ENCODE results near the gene PEX11B. TPM values are rescaled to one million over a fixed set of nuclear protein-coding genes. Genes with fewer than 3 reads are reported as not detected.
A peak's percentile ranks its signal among the peaks of the same experiment; 100 is the strongest.

Gene PEX11B
- total RNA-seq, 3 donors from 2014 or later = 20.3 to 40.1 (median 22.0) TPM

DNA sequence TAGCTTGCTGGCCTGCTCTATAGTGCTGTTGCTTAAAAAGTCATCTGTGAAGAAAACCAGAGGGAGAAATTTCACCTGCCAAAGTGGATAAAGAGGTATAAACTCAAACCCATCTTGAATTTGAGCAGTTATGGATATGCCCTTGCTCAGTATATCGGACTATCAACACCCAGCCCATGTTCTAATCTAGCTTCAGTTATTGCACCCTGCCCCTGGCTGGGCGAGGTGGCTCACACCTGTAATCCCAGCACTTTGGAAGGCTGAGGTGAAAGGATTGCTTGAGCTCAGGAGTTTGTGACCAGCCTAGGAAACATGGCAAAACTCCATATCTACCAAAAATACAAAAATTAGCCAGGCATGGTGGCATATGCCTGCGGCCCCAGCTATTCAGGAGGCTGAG lies 26.0 kb upstream of the PEX11B start:
- H3K9me3 ChIP-seq = no peaks in the 10 kb centered on the region
- intact Hi-C loops (cut with DNase I; ENCODE audit: low total_unique reads) = no loop called here
- no peaks in the 10 kb centered on the region for H3K27me3 ChIP-seq
- H3K4me1 ChIP-seq = no peaks in the 10 kb centered on the region
- TF ChIP-seq POLR2A (IDR thresholded peaks at IDR 0.05) (no peak), CTCF (IDR thresholded peaks at IDR 0.05) (no peak), POLR2AphosphoS5 (IDR thresholded peaks at IDR 0.05) (no peak)
- H3K27ac ChIP-seq = no peak overlapping the region
- H3K4me3 ChIP-seq = no peak overlapping the region
- no peaks in the 10 kb centered on the region for H3K36me3 ChIP-seq
- DNase-seq (ENCODE audit: low spot score in 2 of 2) = no peak

DNA sequence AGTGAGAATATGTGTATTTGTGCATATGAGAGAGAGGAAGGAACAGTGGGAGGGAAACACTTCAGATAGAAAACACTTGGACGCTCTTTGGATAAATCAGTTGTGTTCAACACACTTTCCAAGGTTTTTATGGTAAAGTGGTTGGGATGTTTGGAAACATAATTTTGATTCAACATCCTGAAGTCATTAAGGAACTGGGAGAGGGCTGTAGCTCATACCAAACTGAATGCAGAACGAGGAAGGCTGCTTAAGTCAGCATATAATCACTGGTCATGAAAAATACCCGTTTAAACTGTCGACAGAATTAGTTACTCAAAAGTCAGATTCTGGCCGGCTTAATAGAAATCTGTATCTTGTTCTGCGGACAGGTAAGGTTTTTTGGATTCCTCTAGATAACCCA lies 24.4 kb upstream of the PEX11B start:
- no peak for TF ChIP-seq POLR2AphosphoS5 (IDR thresholded peaks at IDR 0.05)
- no peaks in the 10 kb centered on the region for H3K27me3 ChIP-seq
- H3K4me3 ChIP-seq = peak overlapping the region in 1 of 3 donors; percentile 8
- H3K27ac ChIP-seq = peak overlapping the region; percentile 1 to 45
- no peaks in the 10 kb centered on the region for H3K36me3 ChIP-seq
- no peaks in the 10 kb centered on the region for H3K9me3 ChIP-seq
- intact Hi-C loops (cut with DNase I; ENCODE audit: low total_unique reads) = no loop called here
- DNase-seq (ENCODE audit: low spot score in 2 of 2) = no peak
- no peaks in the 10 kb centered on the region for H3K4me1 ChIP-seq

DNA sequence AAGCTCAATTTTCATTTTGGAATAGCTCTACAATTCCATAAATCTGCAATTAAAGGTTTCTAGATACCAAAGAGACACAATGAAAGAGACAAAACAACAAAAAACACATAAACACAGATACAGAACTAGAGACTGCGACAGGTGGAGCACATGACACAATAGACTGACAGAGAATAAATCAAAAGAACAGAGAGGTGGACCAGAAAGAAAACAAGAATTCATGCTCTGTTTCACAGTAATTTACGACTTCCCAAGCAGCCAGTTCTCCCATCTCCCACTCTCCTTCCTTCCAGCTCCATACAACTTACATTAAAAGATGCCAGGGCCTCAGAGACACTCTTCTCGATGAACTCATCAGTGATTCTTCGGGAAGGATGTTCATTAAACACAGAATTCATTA lies 23.9 kb upstream of the PEX11B start:
- H3K4me3 ChIP-seq = peak overlapping the region in 1 of 3 donors; percentile 8
- no peak for DNase-seq (ENCODE audit: low spot score in 2 of 2)
- no peaks in the 10 kb centered on the region for H3K27me3 ChIP-seq
- H3K9me3 ChIP-seq = no peaks in the 10 kb centered on the region
- no peaks in the 10 kb centered on the region for H3K36me3 ChIP-seq
- H3K27ac ChIP-seq = peak overlapping the region; percentile 1 to 45
- H3K4me1 ChIP-seq = no peaks in the 10 kb centered on the region
- no peak for TF ChIP-seq CTCF (IDR thresholded peaks at IDR 0.05)
- no peak for TF ChIP-seq POLR2AphosphoS5 (IDR thresholded peaks at IDR 0.05)
- TF ChIP-seq POLR2A (IDR thresholded peaks at IDR 0.05) = no peak
- intact Hi-C loops (cut with DNase I; ENCODE audit: low total_unique reads) = no loop called here

DNA sequence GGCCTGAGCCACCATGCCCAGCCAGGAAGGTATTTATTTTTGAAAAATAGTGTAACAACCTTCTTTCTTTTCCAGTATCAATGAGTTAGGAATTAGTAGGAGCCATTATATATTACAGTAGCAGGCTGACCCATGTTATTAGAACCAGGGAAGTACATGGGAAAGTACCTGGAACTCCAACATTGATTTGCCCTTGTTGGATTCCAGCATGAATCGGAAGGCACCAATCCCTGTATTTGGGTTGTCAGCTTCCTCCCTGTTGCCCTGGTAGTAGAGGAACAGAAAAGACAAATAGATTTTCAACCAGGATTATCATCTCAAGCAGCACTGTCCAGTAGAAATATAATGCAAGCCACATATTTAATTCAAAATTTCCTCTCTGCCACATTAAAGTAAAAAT lies 18.9 kb upstream of the PEX11B start:
- no peak overlapping the region for H3K27ac ChIP-seq
- no peak for DNase-seq (ENCODE audit: low spot score in 2 of 2)
- no peak for TF ChIP-seq POLR2A (IDR thresholded peaks at IDR 0.05)
- TF ChIP-seq CTCF (IDR thresholded peaks at IDR 0.05) = no peak
- no peak for TF ChIP-seq POLR2AphosphoS5 (IDR thresholded peaks at IDR 0.05)
- H3K36me3 ChIP-seq = no peaks in the 10 kb centered on the region
- H3K9me3 ChIP-seq = no peaks in the 10 kb centered on the region
- intact Hi-C loops (cut with DNase I; ENCODE audit: low total_unique reads) = no loop called here
- H3K4me1 ChIP-seq = no peaks in the 10 kb centered on the region
- no peak overlapping the region for H3K4me3 ChIP-seq
- H3K27me3 ChIP-seq = no peaks in the 10 kb centered on the region

- intact Hi-C loops (cut with DNase I; ENCODE audit: low total_unique reads) = no loop called here
These were observed 17.7 kb upstream of the PEX11B start for GRCh38 chr1:145936247-145936646.

More at GRCh38 chr1:145936247-145936646, 17.7 kb upstream of the PEX11B start:
- peak overlapping the region; percentile 67 to 68 for H3K27ac ChIP-seq
- H3K27me3 ChIP-seq = no peaks in the 10 kb centered on the region
- H3K4me3 ChIP-seq = no peak overlapping the region
- DNase-seq (ENCODE audit: low spot score in 2 of 2) = peak in 1 of 2 donors; percentile 61
- H3K36me3 ChIP-seq = no peaks in the 10 kb centered on the region
- H3K9me3 ChIP-seq = no peaks in the 10 kb centered on the region
- H3K4me1 ChIP-seq = no peaks in the 10 kb centered on the region
- TF ChIP-seq POLR2A (IDR thresholded peaks at IDR 0.05) (no peak), POLR2AphosphoS5 (IDR thresholded peaks at IDR 0.05) (no peak), CTCF (IDR thresholded peaks at IDR 0.05) (no peak)
